ENCODE measurements around the gene STX7.

STX7 gene

GRCh38 chr6:132481189-132481588 lies 31.7 kb downstream of the STX7 start:
- ChIA-PET CTCF (interaction anchor here (1.4 to 12.0 kb wide), 4 partner anchors 11 to 202 kb away, joined by 5 to 136 read pairs (median 60); no protein-coding TSS in a partner anchor), POLR2A (no interaction called here)
- H3K27me3 ChIP-seq (replicated peaks in 2 of 5; ENCODE audit: control insufficient read depth in 4 of 5, insufficient read depth in 5 of 5, low read length in 4 of 5) = no peaks in the 10 kb centered on the region
- H3K4me3 ChIP-seq (ENCODE audit: control insufficient read depth in 1 of 7, extremely low read depth in 1 of 7, insufficient read depth in 4 of 7, low read depth in 2 of 7, low read length in 6 of 7) = no peak overlapping the region
- no peak overlapping the region for H3K27ac ChIP-seq (ENCODE audit: insufficient read depth in 1 of 2, low read depth in 1 of 2, low read length in 2 of 2, poor library complexity in 1 of 2, severe bottlenecking in 2 of 2)
- DNase-seq = no peak
- H3K9me3 ChIP-seq (ENCODE audit: control extremely low read depth in 1 of 5, control insufficient read depth in 4 of 5, insufficient read depth in 2 of 5, low read depth in 1 of 5, low read length in 4 of 5) = peaks cover 0 to 1% (median 0%) of the 10 kb centered on the region in 5 experiments
- peaks cover 4 to 14% (median 7%) of the 10 kb centered on the region in 4 experiments for H3K4me1 ChIP-seq (ENCODE audit: control extremely low read depth in 1 of 4, control insufficient read depth in 4 of 4, insufficient read depth in 4 of 4, low read length in 3 of 4)
- H3K36me3 ChIP-seq (ENCODE audit: control insufficient read depth in 4 of 4, insufficient read depth in 4 of 4, low read length in 3 of 4) = peaks cover 0 to 6% (median under 1%) of the 10 kb centered on the region in 4 experiments

- no peak overlapping the region for H3K27ac ChIP-seq (ENCODE audit: insufficient read depth in 1 of 2, low read depth in 1 of 2, low read length in 2 of 2, poor library complexity in 1 of 2, severe bottlenecking in 2 of 2)
- no peak for DNase-seq
- 100% methylated on average over 2 of the region's 2 CpGs for WGBS (ENCODE audit: insufficient coverage)
- no peak overlapping the region for H3K4me3 ChIP-seq (ENCODE audit: control insufficient read depth in 1 of 7, extremely low read depth in 1 of 7, insufficient read depth in 4 of 7, low read depth in 2 of 7, low read length in 6 of 7)
- peaks cover 0 to 6% (median 0%) of the 10 kb centered on the region in 4 experiments for H3K36me3 ChIP-seq (ENCODE audit: control insufficient read depth in 4 of 4, insufficient read depth in 4 of 4, low read length in 3 of 4)
- POLR2A ChIA-PET = no interaction called here
- CTCF ChIA-PET = interaction anchor here (12.0 kb wide), 1 partner anchor 200 kb away, joined by 115 read pairs; no protein-coding TSS in a partner anchor
- H3K9me3 ChIP-seq (ENCODE audit: control extremely low read depth in 1 of 5, control insufficient read depth in 4 of 5, insufficient read depth in 2 of 5, low read depth in 1 of 5, low read length in 4 of 5) = no peaks in the 10 kb centered on the region
- H3K4me1 ChIP-seq (ENCODE audit: control extremely low read depth in 1 of 4, control insufficient read depth in 4 of 4, insufficient read depth in 4 of 4, low read length in 3 of 4) = peaks cover 4 to 14% (median 7%) of the 10 kb centered on the region in 4 experiments
- no peaks in the 10 kb centered on the region for H3K27me3 ChIP-seq (replicated peaks in 2 of 5; ENCODE audit: control insufficient read depth in 4 of 5, insufficient read depth in 5 of 5, low read length in 4 of 5)
These were observed 33.8 kb downstream of the STX7 start for GRCh38 chr6:132479131-132479530.

- H3K27me3 ChIP-seq (replicated peaks in 2 of 5; ENCODE audit: control insufficient read depth in 4 of 5, insufficient read depth in 5 of 5, low read length in 4 of 5) = no peaks in the 10 kb centered on the region
- DNase-seq = no peak
- WGBS (ENCODE audit: insufficient coverage) = 95% methylated on average over 4 of the region's 5 CpGs
- POLR2A ChIA-PET = no interaction called here
- no peaks in the 10 kb centered on the region for H3K9me3 ChIP-seq (ENCODE audit: control extremely low read depth in 1 of 5, control insufficient read depth in 4 of 5, insufficient read depth in 2 of 5, low read depth in 1 of 5, low read length in 4 of 5)
- CTCF ChIA-PET = no interaction called here
- peaks cover 0 to 6% (median 1%) of the 10 kb centered on the region in 4 experiments for H3K36me3 ChIP-seq (ENCODE audit: control insufficient read depth in 4 of 4, insufficient read depth in 4 of 4, low read length in 3 of 4)
- no peak overlapping the region for H3K4me3 ChIP-seq (ENCODE audit: control insufficient read depth in 1 of 7, extremely low read depth in 1 of 7, insufficient read depth in 4 of 7, low read depth in 2 of 7, low read length in 6 of 7)
- no peak overlapping the region for H3K27ac ChIP-seq (ENCODE audit: insufficient read depth in 1 of 2, low read depth in 1 of 2, low read length in 2 of 2, poor library complexity in 1 of 2, severe bottlenecking in 2 of 2)
- peaks cover 4 to 14% (median 7%) of the 10 kb centered on the region in 4 experiments for H3K4me1 ChIP-seq (ENCODE audit: control extremely low read depth in 1 of 4, control insufficient read depth in 4 of 4, insufficient read depth in 4 of 4, low read length in 3 of 4)
These were observed 34.2 kb downstream of the STX7 start for GRCh38 chr6:132478674-132479073.

- Histone ChIP-seq H3K4me1 (ENCODE audit: control extremely low read depth in 1 of 4, control insufficient read depth in 4 of 4, insufficient read depth in 4 of 4, low read length in 3 of 4) (peaks cover 4 to 14% (median 7%) of the 10 kb centered on the region in 4 experiments), H3K4me3 (ENCODE audit: control insufficient read depth in 1 of 7, extremely low read depth in 1 of 7, insufficient read depth in 4 of 7, low read depth in 2 of 7, low read length in 6 of 7) (no peak overlapping the region), H3K27me3 (replicated peaks in 2 of 5; ENCODE audit: control insufficient read depth in 4 of 5, insufficient read depth in 5 of 5, low read length in 4 of 5) (no peaks in the 10 kb centered on the region), H3K36me3 (ENCODE audit: control insufficient read depth in 4 of 4, insufficient read depth in 4 of 4, low read length in 3 of 4) (peaks cover 0 to 6% (median 1%) of the 10 kb centered on the region in 4 experiments), H3K27ac (ENCODE audit: insufficient read depth in 1 of 2, low read depth in 1 of 2, low read length in 2 of 2, poor library complexity in 1 of 2, severe bottlenecking in 2 of 2) (no peak overlapping the region), H3K9me3 (ENCODE audit: control extremely low read depth in 1 of 5, control insufficient read depth in 4 of 5, insufficient read depth in 2 of 5, low read depth in 1 of 5, low read length in 4 of 5) (no peaks in the 10 kb centered on the region)
- ChIA-PET CTCF (no interaction called here), POLR2A (no interaction called here)
- DNase-seq = no peak
- WGBS (ENCODE audit: insufficient coverage) = 100% methylated on average over 1 of the region's 2 CpGs
These were observed 34.6 kb downstream of the STX7 start for GRCh38 chr6:132478266-132478665.

GRCh38 chr6:132476688-132477087 lies 36.2 kb downstream of the STX7 start:
- peaks cover 4 to 14% (median 7%) of the 10 kb centered on the region in 4 experiments for H3K4me1 ChIP-seq (ENCODE audit: control extremely low read depth in 1 of 4, control insufficient read depth in 4 of 4, insufficient read depth in 4 of 4, low read length in 3 of 4)
- DNase-seq = no peak
- ChIA-PET CTCF (interaction anchor here (0.8 to 1.7 kb wide), 4 partner anchors 176 to 199 kb away, joined by 3 to 6 read pairs (median 5); no protein-coding TSS in a partner anchor), POLR2A (no interaction called here)
- H3K27me3 ChIP-seq (replicated peaks in 2 of 5; ENCODE audit: control insufficient read depth in 4 of 5, insufficient read depth in 5 of 5, low read length in 4 of 5) = no peaks in the 10 kb centered on the region
- peaks cover 2 to 10% (median 9%) of the 10 kb centered on the region in 4 experiments for H3K36me3 ChIP-seq (ENCODE audit: control insufficient read depth in 4 of 4, insufficient read depth in 4 of 4, low read length in 3 of 4)
- no peak overlapping the region for H3K4me3 ChIP-seq (ENCODE audit: control insufficient read depth in 1 of 7, extremely low read depth in 1 of 7, insufficient read depth in 4 of 7, low read depth in 2 of 7, low read length in 6 of 7)
- no peaks in the 10 kb centered on the region for H3K9me3 ChIP-seq (ENCODE audit: control extremely low read depth in 1 of 5, control insufficient read depth in 4 of 5, insufficient read depth in 2 of 5, low read depth in 1 of 5, low read length in 4 of 5)
- no CpG with 5 or more reads among the region's 4 CpGs for WGBS (ENCODE audit: insufficient coverage)
- no peak overlapping the region for H3K27ac ChIP-seq (ENCODE audit: insufficient read depth in 1 of 2, low read depth in 1 of 2, low read length in 2 of 2, poor library complexity in 1 of 2, severe bottlenecking in 2 of 2)

- Histone ChIP-seq H3K4me3 (ENCODE audit: control insufficient read depth in 1 of 7, extremely low read depth in 1 of 7, insufficient read depth in 4 of 7, low read depth in 2 of 7, low read length in 6 of 7) (no peak overlapping the region), H3K27me3 (replicated peaks in 2 of 5; ENCODE audit: control insufficient read depth in 4 of 5, insufficient read depth in 5 of 5, low read length in 4 of 5) (no peaks in the 10 kb centered on the region), H3K27ac (ENCODE audit: insufficient read depth in 1 of 2, low read depth in 1 of 2, low read length in 2 of 2, poor library complexity in 1 of 2, severe bottlenecking in 2 of 2) (no peak overlapping the region), H3K36me3 (ENCODE audit: control insufficient read depth in 4 of 4, insufficient read depth in 4 of 4, low read length in 3 of 4) (peaks cover 2 to 18% (median 14%) of the 10 kb centered on the region in 4 experiments), H3K9me3 (ENCODE audit: control extremely low read depth in 1 of 5, control insufficient read depth in 4 of 5, insufficient read depth in 2 of 5, low read depth in 1 of 5, low read length in 4 of 5) (no peaks in the 10 kb centered on the region), H3K4me1 (ENCODE audit: control extremely low read depth in 1 of 4, control insufficient read depth in 4 of 4, insufficient read depth in 4 of 4, low read length in 3 of 4) (peaks cover under 1 to 10% (median 5%) of the 10 kb centered on the region in 4 experiments)
- CTCF ChIA-PET = interaction anchor here (1.4 kb wide), 1 partner anchor 175 kb away, joined by 4 read pairs; no protein-coding TSS in a partner anchor
- no CpG with 5 or more reads among the region's 1 CpG for WGBS (ENCODE audit: insufficient coverage)
- no peak for DNase-seq
- POLR2A ChIA-PET = no interaction called here
These were observed 37.0 kb downstream of the STX7 start for GRCh38 chr6:132475925-132476324.

GRCh38 chr6:132471787-132472186 lies 41.1 kb downstream of the STX7 start:
- Histone ChIP-seq H3K36me3 (ENCODE audit: control insufficient read depth in 4 of 4, insufficient read depth in 4 of 4, low read length in 3 of 4) (peaks cover 15 to 53% (median 32%) of the 10 kb centered on the region in 4 experiments), H3K4me1 (ENCODE audit: control extremely low read depth in 1 of 4, control insufficient read depth in 4 of 4, insufficient read depth in 4 of 4, low read length in 3 of 4) (no peaks in the 10 kb centered on the region), H3K9me3 (ENCODE audit: control extremely low read depth in 1 of 5, control insufficient read depth in 4 of 5, insufficient read depth in 2 of 5, low read depth in 1 of 5, low read length in 4 of 5) (no peaks in the 10 kb centered on the region), H3K27ac (ENCODE audit: insufficient read depth in 1 of 2, low read depth in 1 of 2, low read length in 2 of 2, poor library complexity in 1 of 2, severe bottlenecking in 2 of 2) (no peak overlapping the region), H3K27me3 (replicated peaks in 2 of 5; ENCODE audit: control insufficient read depth in 4 of 5, insufficient read depth in 5 of 5, low read length in 4 of 5) (no peaks in the 10 kb centered on the region), H3K4me3 (ENCODE audit: control insufficient read depth in 1 of 7, extremely low read depth in 1 of 7, insufficient read depth in 4 of 7, low read depth in 2 of 7, low read length in 6 of 7) (no peak overlapping the region)
- no peak for DNase-seq
- ChIA-PET POLR2A (no interaction called here), CTCF (interaction anchor here (0.7 to 1.8 kb wide), 4 partner anchors 12 to 192 kb away, joined by 3 to 6 read pairs (median 3); no protein-coding TSS in a partner anchor)
- WGBS (ENCODE audit: insufficient coverage) = 100% methylated on average over 1 of the region's 3 CpGs
